ENCODE data around the gene DCXR.

The DCXR gene

GRCh38 chr17:82028966-82029365, 8.5 kb downstream of the DCXR start:
- peaks cover 42% of the 10 kb centered on the region for H3K36me3 ChIP-seq (ENCODE audit: insufficient read depth, low read length)
- H3K4me3 ChIP-seq (ENCODE audit: low read depth in 1 of 2, low read length in 2 of 2), result no peak overlapping the region
- no peak overlapping the region for H3K9ac ChIP-seq (ENCODE audit: low read depth, low read length)
- H3K9me3 ChIP-seq (ENCODE audit: insufficient read depth, low read length, severe bottlenecking), result no peaks in the 10 kb centered on the region
- TF ChIP-seq CTCF (IDR thresholded peaks at IDR 0.05; ENCODE audit: borderline replicate concordance, extremely low read depth, low read length, poor library complexity, severe bottlenecking) (no peak), EZH2 (IDR thresholded peaks at IDR 0.05; ENCODE audit: borderline replicate concordance, low read depth, low read length, severe bottlenecking) (no peak)
- H3K4me1 ChIP-seq (ENCODE audit: insufficient read depth, low read length), result peaks cover 45% of the 10 kb centered on the region
- no peak overlapping the region for H3K4me2 ChIP-seq (ENCODE audit: insufficient read depth, low read length)
- peaks cover 29% of the 10 kb centered on the region for H4K20me1 ChIP-seq (ENCODE audit: insufficient read depth, low read length)
- no peaks in the 10 kb centered on the region for H3K27me3 ChIP-seq (ENCODE audit: insufficient read depth, low read length, poor library complexity)
- no peak overlapping the region for H3K27ac ChIP-seq (ENCODE audit: low read length)
- DNase-seq, result no peak
- H2AFZ ChIP-seq (ENCODE audit: low read depth, low read length), result no peak overlapping the region
- H3K79me2 ChIP-seq (ENCODE audit: insufficient read depth, low read length), result peaks cover 18% of the 10 kb centered on the region
- ATAC-seq (ENCODE audit: insufficient read depth, low read depth), result no peak

GRCh38 chr17:82028246-82028645, 9.3 kb downstream of the DCXR start:
- Histone ChIP-seq H2AFZ (ENCODE audit: low read depth, low read length) (no peak overlapping the region), H4K20me1 (ENCODE audit: insufficient read depth, low read length) (peaks cover 26% of the 10 kb centered on the region)
- ATAC-seq (ENCODE audit: insufficient read depth, low read depth), result no peak

GRCh38 chr17:82025401-82026107, 11.9 kb downstream of the DCXR start:
- H3K9ac ChIP-seq (ENCODE audit: low read depth, low read length), result 0 out of 2 replicates have a peak overlapping the region, but pooled peaks have one; percentile 85
- H3K4me3 ChIP-seq (ENCODE audit: low read depth in 1 of 2, low read length in 2 of 2), result no peak overlapping the region
- H2AFZ ChIP-seq (ENCODE audit: low read depth, low read length), result no peak overlapping the region
- H3K4me1 ChIP-seq (ENCODE audit: insufficient read depth, low read length), result peaks cover 47% of the 10 kb centered on the region
- H4K20me1 ChIP-seq (ENCODE audit: insufficient read depth, low read length), result peaks cover 38% of the 10 kb centered on the region
- H3K79me2 ChIP-seq (ENCODE audit: insufficient read depth, low read length), result peaks cover 36% of the 10 kb centered on the region
- peak overlapping the region; percentile 95; the same call in 1 of the 2 replicates for H3K4me2 ChIP-seq (ENCODE audit: insufficient read depth, low read length)
- no peaks in the 10 kb centered on the region for H3K9me3 ChIP-seq (ENCODE audit: insufficient read depth, low read length, severe bottlenecking)
- DNase-seq, result no peak
- peaks cover 37% of the 10 kb centered on the region for H3K36me3 ChIP-seq (ENCODE audit: insufficient read depth, low read length)
- no peak overlapping the region for H3K27ac ChIP-seq (ENCODE audit: low read length)
- ATAC-seq (ENCODE audit: insufficient read depth, low read depth), result no peak
- TF ChIP-seq CTCF (IDR thresholded peaks at IDR 0.05; ENCODE audit: borderline replicate concordance, extremely low read depth, low read length, poor library complexity, severe bottlenecking) (no peak), EZH2 (IDR thresholded peaks at IDR 0.05; ENCODE audit: borderline replicate concordance, low read depth, low read length, severe bottlenecking) (no peak)
- H3K27me3 ChIP-seq (ENCODE audit: insufficient read depth, low read length, poor library complexity), result no peaks in the 10 kb centered on the region

More at GRCh38 chr17:82028246-82028645, 9.3 kb downstream of the DCXR start:
- DNase-seq, result no peak
- H3K9ac ChIP-seq (ENCODE audit: low read depth, low read length), result no peak overlapping the region
- peaks cover 24% of the 10 kb centered on the region for H3K79me2 ChIP-seq (ENCODE audit: insufficient read depth, low read length)
- peaks cover 50% of the 10 kb centered on the region for H3K4me1 ChIP-seq (ENCODE audit: insufficient read depth, low read length)
- H3K4me2 ChIP-seq (ENCODE audit: insufficient read depth, low read length), result no peak overlapping the region
- H3K27me3 ChIP-seq (ENCODE audit: insufficient read depth, low read length, poor library complexity), result no peaks in the 10 kb centered on the region
- no peak overlapping the region for H3K27ac ChIP-seq (ENCODE audit: low read length)
- H3K9me3 ChIP-seq (ENCODE audit: insufficient read depth, low read length, severe bottlenecking), result no peaks in the 10 kb centered on the region
- H3K36me3 ChIP-seq (ENCODE audit: insufficient read depth, low read length), result peaks cover 37% of the 10 kb centered on the region
- TF ChIP-seq CTCF (IDR thresholded peaks at IDR 0.05; ENCODE audit: borderline replicate concordance, extremely low read depth, low read length, poor library complexity, severe bottlenecking), result no peak
- no peak for TF ChIP-seq EZH2 (IDR thresholded peaks at IDR 0.05; ENCODE audit: borderline replicate concordance, low read depth, low read length, severe bottlenecking)
- no peak overlapping the region for H3K4me3 ChIP-seq (ENCODE audit: low read depth in 1 of 2, low read length in 2 of 2)
